ENCODE results near the gene RRP36. TPM values are rescaled to one million over a fixed set of nuclear protein-coding genes. Genes with fewer than 3 reads are reported as not detected.
A peak's percentile ranks its signal among the peaks of the same experiment; 100 is the strongest.

The RRP36 gene
- total and polyA plus RNA-seq, 9 of the 15 experiments (the other 6 are each of a cell fraction or from before 2014, with no cell fraction given) = 27.6 to 150 (median 114) TPM

DNA sequence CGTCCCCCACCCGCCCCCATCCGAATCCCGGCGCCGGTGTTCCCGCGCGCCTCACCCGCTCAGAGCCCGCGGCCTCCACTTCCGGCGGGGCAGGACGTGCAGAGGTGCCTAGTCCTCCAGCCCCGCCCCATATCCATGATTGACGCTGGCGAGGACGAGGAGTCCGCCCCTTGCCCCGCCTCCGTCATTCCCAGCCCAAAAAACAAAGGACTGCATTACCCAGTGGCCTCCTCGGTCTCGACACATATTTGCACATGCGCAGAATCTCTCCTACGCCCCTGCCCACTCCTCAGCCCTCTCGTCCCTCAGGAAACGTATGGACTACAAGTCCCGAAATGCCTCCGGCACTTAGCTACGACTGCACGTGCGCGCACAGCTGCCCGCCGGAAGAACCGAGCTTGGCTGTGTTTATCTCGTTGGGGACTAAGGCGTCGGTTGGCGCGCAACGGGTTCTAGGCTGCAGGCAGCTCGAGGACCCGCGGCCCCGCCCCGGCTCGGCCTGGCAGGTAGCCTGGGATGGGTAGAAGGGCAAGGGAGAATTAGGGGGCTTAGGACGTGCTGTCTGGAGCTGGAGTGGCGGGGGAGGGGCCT is 7.5 kb upstream of the RRP36 start, which contains the start of the genes KLHDC3 and MEA1:
KLHDC3 (plus strand) TSS at position 407 of the 591 bp plus-strand sequence. CDS start 2,944 bp downstream, outside the sequence.
MEA1 (minus strand) TSS at position 104 of the 591 bp plus-strand sequence. CDS start 133 bp downstream, outside the sequence.
- WGBS (ENCODE audit: insufficient coverage, low coverage, missing lambda C conversion rate) = under 1% methylated on average over 51 of the region's 51 CpGs
- DNase-seq (ENCODE audit: extremely low read depth in 1 of 4, low spot score in 3 of 4) = peak; percentile 97 to 100 (median 98)
- FAIRE-seq = peak; percentile 100
- POLR2A ChIA-PET = interaction anchor here (0.6 to 3.9 kb wide), 27 partner anchors 10 to 1098 kb away, joined by 3 to 23 read pairs (median 4); partner anchors contain the start of genes CUL7, KLC4, MRPL2 and PEX6
- Histone ChIP-seq H4K20me1 (replicated peaks; ENCODE audit: control insufficient read depth, insufficient read depth, low read length) (peaks cover 4% of the 10 kb centered on the region; the same call in 1 of the 2 replicates), H2AFZ (ENCODE audit: low read depth, low read length) (peak within 1 kb of the TSS; percentile 82), H3K79me2 (ENCODE audit: control insufficient read depth, insufficient read depth, low read length) (peaks cover 49% of the 10 kb centered on the region), H3K4me2 (ENCODE audit: insufficient read depth, low read length) (peak within 1 kb of the TSS; percentile 100), H3K36me3 (ENCODE audit: control insufficient read depth, insufficient read depth, low read length) (peaks cover 70% of the 10 kb centered on the region), H3K9me1 (ENCODE audit: control insufficient read depth, insufficient read depth, low read length) (no peaks in the 10 kb centered on the region), H3K9me3 (replicated peaks; ENCODE audit: control insufficient read depth, insufficient read depth, low read depth, low read length) (no peaks in the 10 kb centered on the region), H3K27me3 (ENCODE audit: control insufficient read depth in 2 of 2, insufficient read depth in 2 of 2, low read length in 2 of 2) (no peaks in the 10 kb centered on the region), H3K9ac (ENCODE audit: insufficient read depth in 1 of 2, low read depth in 2 of 2, low read length in 2 of 2) (peak within 1 kb of the TSS; percentile 89 to 92), H3K27ac (ENCODE audit: extremely low read depth, low read depth, low read length) (peak within 1 kb of the TSS; percentile 81), H3K4me1 (replicated peaks in 1 of 2; ENCODE audit: control insufficient read depth in 2 of 2, insufficient read depth in 2 of 2, low read length in 2 of 2) (peaks cover 34 to 41% of the 10 kb centered on the region in 2 experiments; a peak in 4 of 5 replicates), H3K4me3 (peak within 1 kb of the TSS; percentile 79)
- no TSS peak for BruUV-seq (replicated peaks)
- in situ Hi-C loops (cut with MboI) (no loop called here), intact Hi-C loops (cut with micrococcal nuclease) (loop anchor here (1.0 to 2.0 kb wide), 3 partner anchors 35 to 85 kb away; partner anchors contain the start of genes CNPY3, KLC4, MRPL2 and PEX6)
- CTCF ChIA-PET (ENCODE audit: low intra/inter-chr PET ratio) = no interaction called here
- peak; percentile 95 for ATAC-seq
- TF ChIP-seq PML (IDR thresholded peaks at IDR 0.05; ENCODE audit: low read length) = no peak
- TF ChIP-seq RAD51 (IDR thresholded peaks at IDR 0.05; ENCODE audit: borderline replicate concordance, low read depth) = peak; percentile 66; the same call in 1 of the 2 replicates
- TF ChIP-seq SLC30A9 (CRISPR knock-in tag; IDR thresholded peaks at IDR 0.05) = no peak
- TF ChIP-seq FOXA3 (CRISPR knock-in tag; conservative IDR thresholded peaks at IDR 0.05 in 1 of 2, IDR thresholded peaks at IDR 0.05 in 1 of 2) = no peak
- TF ChIP-seq BMI1 (IDR thresholded peaks at IDR 0.05; ENCODE audit: low read length) = no peak
- TF ChIP-seq POLR2B (IDR thresholded peaks at IDR 0.05; ENCODE audit: low read depth, partially characterized antibody) = peak; percentile 24
- TF ChIP-seq ZHX1 (conservative IDR thresholded peaks at IDR 0.05; ENCODE audit: low read length) = no peak
- TF ChIP-seq TBP (optimal IDR thresholded peaks at IDR 0.05; ENCODE audit: low read depth, low read length) = peak; percentile 71
- no peak for TF ChIP-seq HBP1 (CRISPR knock-in tag; IDR thresholded peaks at IDR 0.05)
- no peak for TF ChIP-seq PPARD (CRISPR knock-in tag; IDR thresholded peaks at IDR 0.05)
- TF ChIP-seq NFYB (IDR thresholded peaks at IDR 0.05; ENCODE audit: extremely low read depth, insufficient read length) = no peak
- peak; percentile 89 for TF ChIP-seq ETV1 (tag; conservative IDR thresholded peaks at IDR 0.05; ENCODE audit: low read depth)
- TF ChIP-seq, protein P1, sequence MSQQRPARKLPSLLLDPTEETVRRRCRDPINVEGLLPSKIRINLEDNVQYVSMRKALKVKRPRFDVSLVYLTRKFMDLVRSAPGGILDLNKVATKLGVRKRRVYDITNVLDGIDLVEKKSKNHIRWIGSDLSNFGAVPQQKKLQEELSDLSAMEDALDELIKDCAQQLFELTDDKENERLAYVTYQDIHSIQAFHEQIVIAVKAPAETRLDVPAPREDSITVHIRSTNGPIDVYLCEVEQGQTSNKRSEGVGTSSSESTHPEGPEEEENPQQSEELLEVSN (IDR thresholded peaks at IDR 0.05; ENCODE audit: borderline replicate concordance in 1 of 2, extremely low read depth in 1 of 2, insufficient read depth in 1 of 2, insufficient read length in 1 of 2, low read depth in 1 of 2, low read length in 1 of 2, poor library complexity in 1 of 2, severe bottlenecking in 1 of 2) = peak; percentile 46 to 83
- TF ChIP-seq ZNF165 (CRISPR knock-in tag; IDR thresholded peaks at IDR 0.05; ENCODE audit: borderline replicate concordance) = no peak
- no peak for TF ChIP-seq XRCC5 (IDR thresholded peaks at IDR 0.05; ENCODE audit: low read depth, low read length)
- no peak for TF ChIP-seq KAT2B (IDR thresholded peaks at IDR 0.05; ENCODE audit: low read depth, low read length)
- peak; percentile 99 for TF ChIP-seq HCFC1 (IDR thresholded peaks at IDR 0.05; ENCODE audit: low read depth, low read length)

Data from K562 (cell line).